GM12891 (cell line): ENCODE results near the gene ANGPTL4.

Source experiments
- POLR2A ChIP-seq: IDR thresholded peaks from 2 replicates; pipeline ENCODE4 v1.6.1; 2011; ENCODE audit warnings: low read depth, low read length, control low read depth
- SPI1 ChIP-seq: IDR thresholded peaks from 2 replicates; pipeline ENCODE4 v1.6.1; 2011; ENCODE audit warnings: low read depth, low read length, control low read depth

DNA sequence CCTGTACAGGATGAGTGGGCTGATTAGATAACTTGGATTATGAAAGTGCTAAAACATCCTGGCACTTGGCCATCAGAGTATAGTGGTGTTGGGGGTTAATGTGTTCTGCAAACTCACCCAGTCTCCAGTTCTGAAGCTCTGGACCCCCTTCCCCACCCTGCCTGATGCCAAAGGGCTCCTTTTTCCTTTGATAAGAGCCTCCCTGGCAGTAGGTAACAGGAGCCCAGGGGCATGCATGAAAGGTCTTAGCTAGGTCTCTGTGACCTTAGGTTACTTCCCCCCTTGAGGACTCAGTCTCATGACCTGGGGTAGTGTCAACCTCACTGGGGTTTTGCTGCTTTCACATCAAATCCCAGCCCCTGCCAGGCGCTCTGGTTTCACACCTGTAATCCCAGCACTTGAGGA is 40.2 kb upstream of the ANGPTL4 start:
- no peak for TF ChIP-seq SPI1
- no peak for TF ChIP-seq POLR2A
